SK-N-MC (cell line): ENCODE measurements around the gene SLC6A2.

Experiments
- DNase-seq: peaks from one replicate; pipeline ENCODE4 v3.0.0-alpha.2; 2011; ENCODE audit warnings: low read depth, low spot score
- H3K27ac ChIP-seq: fragments of 200-600 bp; sonication (generic); 2 replicates; pipeline ENCODE4 v1.5.1; 2016; ENCODE audit warnings: mixed run types
- H3K36me3 ChIP-seq: fragments of 200-600 bp; sonication (generic); 2 replicates; pipeline ENCODE4 v1.6.1; 2017; ENCODE audit warnings: antibody characterized with exemption, low read length, mixed read lengths; ENCODE audit not compliant: insufficient read depth
- H3K4me3 ChIP-seq: fragments of 200-600 bp; sonication (generic); 2 replicates; pipeline ENCODE4 v1.5.1; 2016
- H3K9ac ChIP-seq: fragments of 200-600 bp; sonication (generic); 2 replicates; pipeline ENCODE4 v1.8.0; 2017; ENCODE audit warnings: mixed run types, mixed read lengths; ENCODE audit not compliant: insufficient read length
- H3K9me3 ChIP-seq: fragments of 200-600 bp; sonication (generic); 2 replicates; pipeline ENCODE4 v1.6.1; 2017; ENCODE audit warnings: low read depth, mild to moderate bottlenecking, antibody characterized with exemption, low read length, moderate library complexity, mixed read lengths
- EZH2 ChIP-seq: fragments of 200-600 bp; sonication (generic); IDR thresholded peaks from one replicate; pipeline ENCODE4 v1.6.1; 2017; ENCODE audit warnings: antibody characterized with exemption
- FOXP2 ChIP-seq: optimal IDR thresholded peaks from 2 replicates; pipeline ENCODE3; 2011; ENCODE audit warnings: mild to moderate bottlenecking, moderate library complexity; ENCODE audit not compliant: insufficient read depth; ENCODE audit errors: extremely low read length, control extremely low read depth
- POLR2AphosphoS5 ChIP-seq: IDR thresholded peaks from 2 replicates; pipeline ENCODE4 v1.6.1; 2012; ENCODE audit warnings: mild to moderate bottlenecking, low read depth, low read length, borderline replicate concordance

Gene SLC6A2

DNA sequence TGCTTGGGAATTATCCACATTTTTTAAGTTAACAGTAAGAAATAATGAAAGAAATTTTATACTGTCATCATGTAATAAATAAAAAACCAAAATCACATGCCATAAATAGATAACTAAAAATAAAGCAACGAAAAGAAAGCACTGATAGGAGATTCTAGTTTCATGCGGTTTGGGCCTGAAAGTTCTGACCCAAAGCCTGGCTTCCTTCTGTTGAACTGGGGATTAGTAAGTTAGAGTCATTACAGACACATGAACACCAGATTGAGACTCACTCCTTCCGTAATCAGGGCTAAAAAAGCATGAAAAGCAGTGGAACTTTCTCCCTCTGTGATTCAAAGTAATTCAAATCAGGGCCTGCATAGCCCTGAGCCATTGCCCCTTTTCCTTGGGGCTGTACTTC is 13.2 kb upstream of the SLC6A2 start:
- Histone ChIP-seq H3K9ac (no peak overlapping the region), H3K27ac (no peak overlapping the region), H3K9me3 (no peaks in the 10 kb centered on the region), H3K4me3 (no peak overlapping the region), H3K36me3 (no peaks in the 10 kb centered on the region)
- TF ChIP-seq FOXP2, result no peak
- TF ChIP-seq POLR2AphosphoS5, result no peak
- TF ChIP-seq EZH2, result no peak
- no peak for DNase-seq

DNA sequence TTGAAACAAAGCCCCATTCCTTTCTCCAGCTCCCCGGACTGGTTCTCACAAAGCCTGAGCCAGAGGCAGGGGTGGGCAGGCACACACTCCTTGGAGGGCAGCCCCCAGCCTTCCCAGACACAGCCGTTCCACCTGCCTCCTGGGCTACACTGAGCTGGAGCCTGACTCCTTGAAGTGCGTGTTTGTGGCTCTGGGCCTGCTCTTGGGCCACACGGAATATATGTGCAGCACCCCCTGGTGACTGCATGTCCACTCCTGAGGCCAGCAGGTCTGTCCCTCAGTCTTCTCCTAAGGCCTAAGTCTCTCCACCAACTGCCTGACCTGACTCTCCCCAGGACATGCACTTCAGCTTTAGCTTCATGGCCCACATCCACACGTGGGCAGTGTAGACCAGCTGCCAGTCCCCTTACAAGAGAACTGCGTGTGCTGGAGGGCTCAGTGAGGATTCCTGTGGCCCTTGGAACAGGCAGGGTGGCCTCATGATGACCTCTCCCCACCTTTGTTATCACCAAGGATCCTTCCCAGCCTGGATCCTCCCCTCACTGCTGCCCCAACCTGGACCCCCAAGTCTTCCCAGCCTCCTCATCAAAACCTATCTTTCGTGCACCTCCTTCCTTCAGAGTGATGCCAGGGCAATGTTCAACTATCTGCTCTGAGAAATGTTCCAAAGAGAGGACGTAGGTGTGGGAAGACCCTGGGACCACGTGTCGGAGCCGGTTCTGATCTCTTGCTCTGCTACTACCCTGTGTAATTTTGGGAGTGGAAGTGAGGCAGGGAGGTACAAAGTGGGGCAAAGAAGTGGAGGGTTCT is 12.4 kb upstream of the SLC6A2 start:
- Histone ChIP-seq H3K9me3 (no peaks in the 10 kb centered on the region), H3K9ac (no peak overlapping the region), H3K36me3 (no peaks in the 10 kb centered on the region), H3K4me3 (no peak overlapping the region), H3K27ac (no peak overlapping the region)
- no peak for DNase-seq
- TF ChIP-seq FOXP2 (no peak), POLR2AphosphoS5 (no peak), EZH2 (no peak)

DNA sequence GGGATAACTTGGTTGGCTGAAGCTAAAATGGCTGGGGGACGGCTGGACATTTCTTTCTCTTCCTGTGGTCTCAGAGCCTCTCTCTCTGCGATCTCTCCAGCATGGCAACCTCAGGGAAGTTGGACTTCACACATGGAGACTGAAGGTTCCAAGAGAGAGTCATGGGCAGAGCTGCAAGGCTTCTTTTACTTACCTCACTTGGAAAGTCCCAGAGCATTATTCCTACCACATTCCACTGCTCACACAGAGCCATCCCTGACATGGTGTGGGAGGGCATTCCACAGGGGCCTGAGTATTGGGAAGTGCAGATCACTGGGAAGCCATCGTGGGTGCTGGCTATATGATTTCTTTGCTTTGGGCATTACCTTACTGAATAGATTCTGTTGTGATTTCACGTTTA is 9.8 kb upstream of the SLC6A2 start:
- Histone ChIP-seq H3K36me3 (no peaks in the 10 kb centered on the region), H3K4me3 (no peak overlapping the region), H3K9ac (no peak overlapping the region), H3K27ac (no peak overlapping the region), H3K9me3 (no peaks in the 10 kb centered on the region)
- DNase-seq, result no peak
- TF ChIP-seq POLR2AphosphoS5, result no peak
- TF ChIP-seq EZH2, result no peak
- no peak for TF ChIP-seq FOXP2

DNA sequence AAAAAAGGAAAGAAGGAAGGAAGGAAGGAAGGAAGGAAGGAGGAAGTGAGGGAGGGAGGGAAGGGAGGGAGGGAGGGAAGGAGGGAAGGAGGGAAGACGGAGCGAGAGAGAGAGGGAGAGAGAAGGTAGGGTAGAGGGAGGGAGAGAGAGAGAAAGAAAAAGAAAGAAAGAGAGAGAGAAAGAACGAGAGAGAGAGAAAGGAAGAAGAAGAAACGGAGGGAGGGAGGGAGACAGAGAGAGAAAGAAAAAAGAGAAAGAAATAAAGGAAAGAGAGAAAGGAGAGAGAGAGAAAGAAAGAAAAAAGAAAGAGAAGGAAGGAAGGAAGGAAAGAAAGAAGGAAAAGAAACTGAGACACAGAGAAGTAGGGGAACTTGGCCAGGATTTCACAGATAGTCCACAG is 8.4 kb upstream of the SLC6A2 start:
- Histone ChIP-seq H3K9ac (no peak overlapping the region), H3K36me3 (no peaks in the 10 kb centered on the region), H3K4me3 (no peak overlapping the region), H3K27ac (no peak overlapping the region), H3K9me3 (no peaks in the 10 kb centered on the region)
- no peak for DNase-seq
- TF ChIP-seq EZH2 (no peak), FOXP2 (no peak), POLR2AphosphoS5 (no peak)

DNA sequence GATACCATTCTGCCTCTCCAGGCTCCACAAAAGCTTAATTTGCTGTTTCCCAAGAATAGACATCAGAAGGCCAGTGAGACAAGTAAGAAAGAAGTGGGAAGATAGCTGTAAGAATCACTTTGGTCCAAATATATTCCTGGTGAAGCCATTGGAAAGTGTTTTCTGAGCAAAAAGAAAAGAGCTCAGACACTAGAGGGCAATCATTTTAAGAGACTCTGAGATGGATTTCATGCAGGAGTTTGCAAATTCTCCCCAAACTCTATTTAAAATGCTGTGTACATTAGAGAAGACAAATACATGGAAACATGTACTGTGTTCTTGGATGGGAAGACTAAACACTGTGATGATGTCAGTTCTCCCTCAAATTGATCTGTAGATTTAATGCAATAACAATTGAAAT is 8.0 kb upstream of the SLC6A2 start:
- TF ChIP-seq FOXP2 (no peak), EZH2 (no peak), POLR2AphosphoS5 (no peak)
- Histone ChIP-seq H3K4me3 (no peak overlapping the region), H3K9me3 (no peaks in the 10 kb centered on the region)

DNA sequence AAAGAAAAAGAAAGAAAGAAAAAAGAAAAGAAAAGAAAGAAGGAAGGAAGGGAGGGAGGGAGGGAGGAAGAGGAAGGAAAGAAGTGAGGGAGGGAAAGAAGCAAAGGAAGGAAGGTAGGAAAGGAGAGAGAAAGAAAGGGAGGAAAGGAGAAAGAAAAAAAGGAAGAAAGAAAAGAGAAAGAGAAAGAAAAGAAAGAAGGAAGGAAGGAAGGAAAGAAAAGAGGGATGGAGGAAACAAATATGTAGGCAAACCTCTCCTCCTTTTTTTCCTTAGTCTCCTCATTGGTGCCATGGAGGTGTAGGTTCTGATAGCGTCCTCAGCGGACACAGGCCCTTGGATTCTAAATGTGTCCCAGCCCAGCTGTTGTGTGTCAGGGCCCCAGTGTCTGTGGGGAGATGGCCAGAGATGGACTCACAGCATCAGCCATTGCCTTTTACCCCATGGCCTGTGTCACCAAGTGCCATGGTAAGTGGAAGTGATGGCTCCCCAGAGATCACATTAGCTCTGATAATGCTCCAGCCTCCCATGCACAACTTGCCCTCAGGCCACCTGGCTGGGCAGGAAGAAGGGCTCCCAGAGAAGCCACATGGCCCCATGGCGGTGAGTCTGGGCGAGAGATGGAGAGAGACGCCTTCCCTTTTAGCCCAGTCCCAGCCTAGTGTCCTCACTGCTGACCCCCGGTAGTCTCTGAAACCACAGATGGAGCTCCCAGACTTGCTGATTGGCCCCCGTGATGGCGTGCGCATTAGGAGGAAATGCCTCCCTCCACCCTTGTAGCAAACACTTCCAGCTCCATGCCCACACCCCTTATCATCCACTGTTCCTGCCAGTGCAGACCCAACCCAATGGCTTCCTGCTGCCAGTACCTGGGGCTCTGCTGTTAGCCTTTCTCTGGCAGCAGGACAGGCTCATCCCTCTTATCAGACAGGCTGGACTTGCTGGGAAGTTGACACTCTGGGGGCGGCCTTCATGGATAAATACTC is 3.7 kb upstream of the SLC6A2 start:
- no peaks in the 10 kb centered on the region for H3K9me3 ChIP-seq
- DNase-seq, result no peak
- no peak overlapping the region for H3K9ac ChIP-seq
- H3K27ac ChIP-seq, result no peak overlapping the region
- no peaks in the 10 kb centered on the region for H3K36me3 ChIP-seq
- TF ChIP-seq POLR2AphosphoS5 (no peak), FOXP2 (no peak), EZH2 (no peak)
- no peak overlapping the region for H3K4me3 ChIP-seq

More for the DNA sequence above, 8.0 kb upstream of the SLC6A2 start:
- no peak for DNase-seq
- Histone ChIP-seq H3K27ac (no peak overlapping the region), H3K9ac (no peak overlapping the region), H3K36me3 (no peaks in the 10 kb centered on the region)

DNA sequence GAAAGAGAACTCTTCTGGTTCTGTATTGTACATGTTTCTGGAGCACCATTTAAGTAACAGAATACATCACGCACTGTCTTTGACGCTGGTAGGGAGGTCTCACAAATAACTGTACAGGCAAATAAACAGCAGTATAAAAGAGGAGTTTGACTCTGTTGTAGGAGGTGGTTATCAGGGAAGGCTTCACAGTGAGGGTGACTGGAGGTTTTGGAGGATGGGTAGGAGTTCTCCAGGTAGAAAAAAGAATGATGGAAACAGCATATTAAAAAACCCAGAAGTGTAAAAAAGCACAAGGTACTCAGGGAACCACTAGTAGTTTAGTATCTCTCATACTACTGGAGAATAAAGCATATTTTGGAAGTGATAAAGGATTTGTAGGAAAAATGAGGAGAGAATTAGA is 2.7 kb upstream of the SLC6A2 start:
- DNase-seq, result no peak

DNA sequence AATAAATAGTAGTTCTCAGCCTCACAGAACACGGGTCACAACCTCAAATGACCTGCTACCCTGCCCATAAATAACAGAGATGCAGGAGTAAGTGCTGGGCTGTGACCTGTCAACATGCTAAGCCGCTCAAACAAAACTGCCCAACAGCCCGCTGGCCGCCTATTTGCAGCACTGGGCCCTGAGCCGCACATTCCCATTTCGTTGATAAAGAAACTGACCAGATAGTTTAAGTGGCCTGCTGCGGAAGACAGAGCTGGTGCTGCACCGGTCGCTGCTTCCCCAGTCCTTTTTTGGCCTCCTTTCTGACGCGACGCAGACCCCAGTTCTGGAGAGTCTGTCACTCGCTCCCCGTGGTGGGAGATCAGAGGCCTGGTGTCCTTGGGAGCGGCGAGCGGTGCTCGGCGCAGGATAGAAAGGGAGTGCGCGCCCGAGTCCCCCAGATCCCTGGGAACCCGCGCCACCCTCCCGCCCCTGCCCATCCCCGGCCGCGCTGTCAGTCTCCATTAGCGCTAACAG is 349 bp upstream of the SLC6A2 start:
- Histone ChIP-seq H3K36me3 (no peaks in the 10 kb centered on the region), H3K27ac (no peak overlapping the region), H3K4me3 (no peak overlapping the region), H3K9ac (no peak overlapping the region), H3K9me3 (no peaks in the 10 kb centered on the region)
- DNase-seq, result no peak
- no peak for TF ChIP-seq EZH2
- TF ChIP-seq POLR2AphosphoS5, result no peak
- TF ChIP-seq FOXP2, result no peak

More for the DNA sequence above, 2.7 kb upstream of the SLC6A2 start:
- Histone ChIP-seq H3K9me3 (no peaks in the 10 kb centered on the region), H3K9ac (no peak overlapping the region), H3K27ac (no peak overlapping the region), H3K4me3 (no peak overlapping the region), H3K36me3 (no peaks in the 10 kb centered on the region)
- TF ChIP-seq FOXP2 (no peak), EZH2 (no peak), POLR2AphosphoS5 (no peak)
